NCI-H2227 treated with DMSO at 0.1 percent for 48 hours (cell line): ENCODE data around the gene GPR135.

Source experiments
- DNase-seq: peaks from one replicate; lab custom pipeline; 2025; lab: John Stamatoyannopoulos, UW

Gene GPR135

DNA sequence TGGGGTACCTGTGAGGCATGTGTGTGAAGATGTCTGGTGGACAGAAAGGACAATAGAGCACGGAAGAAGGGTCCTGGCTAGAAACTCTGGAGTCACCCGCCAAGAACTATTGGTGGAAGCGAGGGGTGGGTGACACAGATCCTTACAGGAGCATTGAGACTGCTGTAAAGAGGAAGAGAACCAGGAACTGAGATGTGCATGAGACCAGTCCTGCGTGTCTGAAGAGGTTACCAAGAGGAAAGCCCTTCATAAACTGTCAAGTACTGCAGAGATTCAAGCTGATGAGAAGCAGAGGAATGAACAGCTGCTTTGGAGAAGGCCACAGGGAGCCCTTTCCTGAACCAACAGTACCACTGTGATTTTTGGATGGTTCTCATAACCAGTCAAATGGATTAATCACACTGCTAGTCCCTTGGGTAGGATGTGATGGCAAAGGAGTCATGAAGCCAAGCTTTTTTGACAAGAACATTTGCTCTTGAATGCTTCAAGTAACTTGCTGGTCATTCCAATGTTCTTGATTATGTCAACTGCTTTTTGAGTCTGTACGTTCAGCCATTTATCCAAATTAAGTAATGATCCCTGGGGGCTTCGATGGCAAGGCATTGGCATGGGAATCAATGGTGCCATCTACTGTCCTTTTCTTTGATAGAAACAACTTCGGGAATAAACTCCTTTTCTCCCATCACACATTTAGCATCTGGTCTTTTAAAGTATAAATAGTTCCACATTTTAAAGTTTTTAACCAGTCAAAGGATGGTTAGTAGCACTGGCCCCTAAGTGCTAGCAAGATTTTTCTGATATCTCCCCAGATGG, 42.9 kb downstream of the GPR135 start:
- DNase-seq: no peak

DNA sequence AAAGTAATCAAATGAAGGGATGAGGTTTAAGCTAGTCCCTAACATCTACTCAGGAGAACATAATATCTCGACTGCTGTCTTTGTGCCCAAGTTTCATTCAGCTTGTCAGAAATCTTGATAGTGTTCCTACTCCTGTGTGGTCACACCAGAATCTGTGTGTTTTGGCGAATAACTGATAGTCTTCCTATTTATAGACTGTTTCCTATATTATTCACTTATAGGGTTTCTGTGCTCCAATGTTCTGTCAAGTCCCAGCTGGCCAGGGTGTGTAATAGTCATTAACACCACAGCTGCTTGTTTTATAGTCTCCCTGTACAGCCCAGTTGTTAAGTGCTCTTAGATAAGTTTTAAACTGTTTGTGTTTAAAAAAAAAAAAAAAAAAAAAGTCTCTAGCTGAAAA, 45.9 kb downstream of the GPR135 start:
- no peak for DNase-seq

DNA sequence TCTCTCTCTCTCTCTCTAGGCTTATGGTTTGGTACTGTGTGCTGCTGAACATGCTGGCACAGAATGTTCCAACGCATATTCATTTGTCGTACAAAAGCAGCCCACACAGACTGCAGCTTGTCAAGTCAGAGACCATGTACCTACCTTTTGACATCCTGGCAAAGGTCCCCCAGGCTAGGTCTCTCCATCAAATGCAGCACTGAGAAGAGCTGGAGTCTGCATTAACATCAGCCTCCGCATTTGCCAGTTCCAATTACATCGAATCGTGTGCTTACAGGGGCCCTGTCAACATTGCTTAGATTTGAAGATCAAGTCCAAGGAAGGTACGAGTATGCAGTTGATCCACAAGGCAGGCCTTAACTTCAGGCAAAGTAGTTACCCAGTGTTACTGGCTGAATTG, 47.9 kb downstream of the GPR135 start:
- no peak for DNase-seq

DNA sequence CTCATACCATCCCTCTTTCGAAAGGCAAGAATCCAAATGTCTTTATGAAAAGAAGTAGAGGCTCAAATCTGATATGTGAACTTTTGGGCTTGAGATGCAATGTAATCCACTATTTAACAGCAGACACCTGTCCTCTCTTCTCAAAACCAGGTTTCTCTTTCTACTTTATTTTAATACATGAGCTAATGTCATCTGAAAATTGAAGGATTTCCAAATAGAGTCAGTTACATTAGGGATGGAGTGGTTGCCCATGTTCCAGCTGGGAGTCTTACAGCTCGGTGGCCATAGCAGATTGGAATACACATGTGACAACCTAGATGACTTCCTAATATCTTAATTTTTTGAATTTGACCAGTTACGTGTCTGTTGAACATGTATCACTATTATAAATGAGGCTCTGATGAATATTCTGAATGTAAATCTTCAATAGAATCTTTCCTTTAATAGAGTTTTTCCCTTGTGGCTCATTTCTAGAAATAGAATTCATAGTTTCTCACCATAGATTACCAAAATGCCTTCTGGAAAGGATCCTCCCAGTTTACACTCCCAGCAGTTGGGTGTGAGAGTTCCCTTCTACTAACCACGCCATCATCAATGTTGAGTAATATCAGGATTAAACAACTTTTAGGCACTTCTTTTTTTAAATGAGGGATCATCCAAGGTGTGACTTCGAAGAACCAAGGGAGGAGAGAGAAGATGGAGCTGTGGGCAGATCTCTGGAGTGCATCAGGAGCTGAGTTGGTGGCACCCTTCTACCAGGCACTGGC, 49.2 kb downstream of the GPR135 start:
- DNase-seq: no peak
